Loucy (cell line): ENCODE results near the gene PRSS21.

Source experiments
- H2AFZ ChIP-seq: fragments of 200-600 bp; sonication (generic); 2 replicates; pipeline ENCODE4 v1.6.0; 2016; ENCODE audit warnings: antibody characterized with exemption, mild to moderate bottlenecking, low read length, moderate library complexity
- H3F3A ChIP-seq: fragments of 200-600 bp; 2 replicates; pipeline ENCODE4 v1.6.0; 2016; ENCODE audit warnings: antibody characterized with exemption, low read depth, mild to moderate bottlenecking
- H3K27me3 ChIP-seq: fragments of 200-600 bp; sonication (generic); 2 replicates; pipeline ENCODE4 v1.6.1; 2014; ENCODE audit warnings: low read length, mild to moderate bottlenecking; ENCODE audit not compliant: insufficient read depth, poor library complexity, severe bottlenecking
- H3K36me3 ChIP-seq: fragments of 200-600 bp; sonication (generic); 2 replicates; pipeline ENCODE4 v1.6.1; 2016; ENCODE audit warnings: low read length; ENCODE audit not compliant: insufficient read depth
- H3K4me1 ChIP-seq: fragments of 200-600 bp; sonication (generic); 2 replicates; pipeline ENCODE4 v1.5.1; 2014; ENCODE audit warnings: low read length, mild to moderate bottlenecking; ENCODE audit not compliant: insufficient read depth, poor library complexity, severe bottlenecking
- H3K4me2 ChIP-seq: fragments of 200-600 bp; sonication (generic); 2 replicates; pipeline ENCODE4 v1.6.0; 2014; ENCODE audit warnings: antibody characterized with exemption, low read length, low read depth, mild to moderate bottlenecking; ENCODE audit not compliant: poor library complexity, severe bottlenecking
- H3K4me3 ChIP-seq: fragments of 200-600 bp; sonication (generic); 2 replicates; pipeline ENCODE4 v1.5.1; 2014; ENCODE audit warnings: low read length, mild to moderate bottlenecking, mixed read lengths; ENCODE audit not compliant: poor library complexity, severe bottlenecking
- H3K79me2 ChIP-seq: fragments of 200-600 bp; sonication (generic); 2 replicates; pipeline ENCODE4 v1.6.1; 2014; ENCODE audit warnings: low read length; ENCODE audit not compliant: insufficient read depth
- H3K9ac ChIP-seq: fragments of 200-600 bp; sonication (generic); 2 replicates; pipeline ENCODE4 v1.6.0; 2014; ENCODE audit warnings: mild to moderate bottlenecking, low read depth, low read length, moderate library complexity; ENCODE audit not compliant: poor library complexity, severe bottlenecking
- H3K9me2 ChIP-seq: fragments of 200-600 bp; sonication (generic); replicated peaks from 2 replicates; pipeline ENCODE4 v1.6.1; 2016; ENCODE audit warnings: low read depth, low read length, mixed read lengths
- H3K9me3 ChIP-seq: fragments of 200-600 bp; sonication (generic); 2 replicates; pipeline ENCODE4 v1.6.1; 2014; ENCODE audit warnings: mild to moderate bottlenecking, antibody characterized with exemption, low read length, low read depth; ENCODE audit not compliant: insufficient read depth
- H4K20me1 ChIP-seq: fragments of 200-600 bp; sonication (generic); 2 replicates; pipeline ENCODE4 v1.6.0; 2014; ENCODE audit warnings: antibody characterized with exemption, low read length, mild to moderate bottlenecking; ENCODE audit not compliant: insufficient read depth, poor library complexity, severe bottlenecking
- CTCF ChIP-seq: fragments of 200-600 bp; sonication (generic); conservative IDR thresholded peaks from 2 replicates; pipeline ENCODE4 v1.5.1; 2014; ENCODE audit warnings: mild to moderate bottlenecking, antibody characterized with exemption, low read length
- EZH2phosphoT487 ChIP-seq: fragments of 200-600 bp; IDR thresholded peaks from 2 replicates; pipeline ENCODE4 v1.6.1; 2018; ENCODE audit warnings: antibody characterized with exemption, mild to moderate bottlenecking, moderate library complexity, borderline replicate concordance

PRSS21 gene

GRCh38 chr16:2819939-2820835, 3.1 kb downstream of the PRSS21 start:
- Histone ChIP-seq H3K79me2 (no peaks in the 10 kb centered on the region), H3K4me2 (no peak overlapping the region), H3K9me2 (no peaks in the 10 kb centered on the region), H3F3A (no peaks in the 10 kb centered on the region), H4K20me1 (no peaks in the 10 kb centered on the region), H2AFZ (no peak overlapping the region), H3K4me1 (no peaks in the 10 kb centered on the region), H3K4me3 (no peak overlapping the region), H3K36me3 (no peaks in the 10 kb centered on the region), H3K9ac (no peak overlapping the region), H3K27me3 (no peaks in the 10 kb centered on the region), H3K9me3 (no peaks in the 10 kb centered on the region)
- no peak for TF ChIP-seq EZH2phosphoT487
- no peak for TF ChIP-seq CTCF

GRCh38 chr16:2820836-2821486, 3.9 kb downstream of the PRSS21 start:
- H3K79me2 ChIP-seq, result no peaks in the 10 kb centered on the region
- H3K9me3 ChIP-seq, result no peaks in the 10 kb centered on the region
- no peak overlapping the region for H2AFZ ChIP-seq
- no peaks in the 10 kb centered on the region for H4K20me1 ChIP-seq
- no peak overlapping the region for H3K9ac ChIP-seq
- H3K4me2 ChIP-seq, result no peak overlapping the region
- H3K27me3 ChIP-seq, result no peaks in the 10 kb centered on the region
- H3K4me1 ChIP-seq, result no peaks in the 10 kb centered on the region
- H3K9me2 ChIP-seq, result no peaks in the 10 kb centered on the region
- H3F3A ChIP-seq, result no peaks in the 10 kb centered on the region
- no peak for TF ChIP-seq EZH2phosphoT487
- no peak for TF ChIP-seq CTCF
- H3K4me3 ChIP-seq, result no peak overlapping the region
- no peaks in the 10 kb centered on the region for H3K36me3 ChIP-seq

GRCh38 chr16:2821487-2822157, 4.6 kb downstream of the PRSS21 start:
- Histone ChIP-seq H3K4me3 (no peak overlapping the region), H2AFZ (no peak overlapping the region), H3K9me3 (no peaks in the 10 kb centered on the region), H3K36me3 (no peaks in the 10 kb centered on the region), H3K79me2 (no peaks in the 10 kb centered on the region), H3K9ac (no peak overlapping the region), H3K27me3 (no peaks in the 10 kb centered on the region), H3F3A (no peaks in the 10 kb centered on the region), H3K4me1 (no peaks in the 10 kb centered on the region), H4K20me1 (no peaks in the 10 kb centered on the region), H3K9me2 (no peaks in the 10 kb centered on the region), H3K4me2 (no peak overlapping the region)
- TF ChIP-seq CTCF (no peak), EZH2phosphoT487 (no peak)
